ENCODE data around the gene TRANK1.

TRANK1 gene

DNA sequence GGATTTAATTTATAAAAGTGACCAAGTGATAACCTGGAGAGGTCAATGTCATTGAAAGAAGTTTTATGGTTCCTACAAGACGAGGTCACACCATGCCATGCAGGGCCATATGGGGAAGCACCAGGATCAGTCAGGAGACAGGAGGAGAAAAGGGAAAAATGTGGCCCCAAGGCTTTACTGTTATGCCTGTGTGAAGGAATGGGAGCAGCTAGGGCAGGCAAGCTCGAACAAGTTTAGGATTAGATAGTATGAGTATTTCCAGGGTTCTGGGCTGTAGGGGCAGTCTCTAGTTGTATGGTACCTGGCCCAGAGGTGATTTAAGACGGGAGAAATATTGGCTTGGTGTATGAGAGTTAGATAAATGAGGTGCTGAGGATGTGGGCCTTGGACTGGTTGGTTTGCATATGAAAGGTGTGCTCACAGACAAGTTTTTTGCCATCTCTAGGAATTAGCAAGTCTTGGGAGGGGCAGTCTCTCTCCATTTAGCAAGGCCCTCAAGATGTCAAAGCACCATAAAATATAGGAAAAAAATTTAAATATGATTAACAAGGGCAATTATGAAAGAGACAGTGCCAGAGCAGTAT lies 144.2 kb downstream of the TRANK1 start:
- no peak for DNase-seq (ENCODE audit: low read depth)

DNA sequence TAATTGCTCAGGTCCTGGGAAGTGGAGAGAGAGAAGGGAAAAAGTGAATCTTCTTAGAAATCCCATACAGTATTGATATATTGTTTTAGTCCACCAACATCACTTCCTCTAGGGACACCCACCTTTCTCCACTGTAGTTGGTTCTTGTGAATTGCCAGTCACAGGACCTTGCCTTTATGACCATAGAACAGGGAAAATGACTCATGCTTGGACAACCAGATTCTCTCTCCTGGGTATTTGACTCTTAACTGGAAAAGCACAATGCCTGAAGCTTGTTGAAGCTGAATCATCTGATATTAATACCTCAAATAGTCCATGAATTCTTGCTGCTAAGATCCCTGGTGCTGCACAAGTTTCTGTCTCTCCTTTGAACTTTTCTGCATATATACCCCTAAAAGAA lies 148.0 kb downstream of the TRANK1 start:
- DNase-seq (ENCODE audit: low read depth): peak; percentile 24

DNA sequence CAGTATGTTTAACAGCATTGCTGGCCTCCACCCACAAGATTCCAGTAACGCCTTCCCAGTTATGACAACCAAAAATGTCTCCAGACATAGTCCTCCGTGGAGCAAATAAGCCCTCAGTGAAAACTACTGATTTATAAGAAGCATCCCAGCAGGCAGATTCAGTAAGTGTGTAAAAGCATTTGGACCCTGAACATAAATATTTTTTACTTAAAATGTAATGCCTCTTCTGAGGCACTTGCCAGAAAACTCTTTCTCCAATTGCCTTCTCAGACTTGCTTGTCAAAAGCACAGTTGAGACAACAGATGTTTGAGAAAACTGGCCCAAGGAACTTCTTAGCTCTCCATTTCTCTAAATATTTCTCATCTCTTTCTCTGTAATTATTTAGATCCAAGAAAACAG lies 148.7 kb downstream of the TRANK1 start:
- DNase-seq (ENCODE audit: low read depth): no peak

DNA sequence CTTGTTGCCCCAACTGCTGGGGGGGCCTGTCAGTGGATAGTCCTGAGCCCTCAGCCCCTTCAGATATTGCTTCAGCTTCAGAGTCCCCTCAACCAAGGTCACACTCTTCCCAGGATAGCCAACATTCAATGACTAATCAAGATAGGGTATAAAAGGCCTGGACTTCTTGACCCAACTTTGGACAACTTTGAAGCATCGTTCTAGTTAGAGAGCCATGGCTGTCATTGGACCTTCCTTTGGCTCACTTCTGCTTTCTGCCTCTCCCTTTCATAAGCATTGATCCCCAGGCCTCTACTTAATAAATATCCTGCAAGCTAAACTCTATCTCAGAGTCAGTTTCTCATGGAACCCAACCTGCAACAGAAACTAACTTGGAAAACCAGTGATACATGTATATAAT lies 149.2 kb downstream of the TRANK1 start:
- no peak for DNase-seq (ENCODE audit: low read depth)

DNA sequence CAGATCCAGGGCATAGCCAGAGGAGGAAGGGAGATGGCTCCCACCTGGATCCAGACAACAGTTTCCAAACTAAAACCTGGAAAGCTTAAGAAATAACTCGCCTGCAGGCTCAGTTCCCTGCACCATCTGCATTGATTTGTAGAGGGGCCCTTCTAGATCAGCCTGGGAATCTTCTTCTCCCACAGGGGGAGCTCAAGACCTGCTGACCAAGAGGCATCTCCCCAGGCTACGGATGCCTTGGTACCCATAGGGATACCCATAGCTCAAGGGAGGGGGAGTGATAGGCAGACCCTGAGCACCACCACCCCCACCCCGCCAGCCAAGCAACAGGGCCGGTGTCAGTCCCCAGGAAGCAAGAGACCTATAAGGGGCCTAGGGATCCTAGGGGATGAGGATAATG lies 152.5 kb downstream of the TRANK1 start:
- no peak for DNase-seq (ENCODE audit: low read depth)

GRCh38 chr3:36790765-36791164 lies 154.1 kb downstream of the TRANK1 start:
- DNase-seq (ENCODE audit: low read depth): no peak

GRCh38 chr3:36786921-36787890 lies 157.6 kb downstream of the TRANK1 start:
- no peak for DNase-seq (ENCODE audit: low read depth)

DNA sequence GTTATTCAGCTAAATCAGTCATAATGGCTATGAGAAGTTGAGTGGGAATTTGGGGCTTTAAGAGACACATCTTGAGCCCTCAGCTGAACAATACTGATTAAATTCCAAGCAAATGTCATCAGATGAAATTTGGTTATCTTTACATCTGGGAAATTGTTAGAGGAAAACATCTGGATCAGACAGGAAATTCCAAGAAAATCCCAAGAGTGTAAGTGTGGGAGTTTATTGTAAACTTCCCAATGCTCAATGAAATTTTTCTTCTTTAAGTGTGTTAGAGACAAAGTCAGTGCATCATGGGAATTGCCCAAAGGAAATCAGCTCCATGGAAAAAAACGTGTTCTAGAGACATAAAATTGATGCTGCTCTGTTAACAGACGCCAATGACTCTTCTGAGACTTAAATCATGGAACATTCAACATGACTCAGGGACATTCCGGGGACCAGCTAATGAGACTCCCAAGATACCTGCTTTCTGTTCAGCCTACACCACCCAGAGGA lies 160.7 kb downstream of the TRANK1 start:
- DNase-seq (ENCODE audit: low read depth): no peak

GRCh38 chr3:36777424-36778218 lies 167.2 kb downstream of the TRANK1 start:
- no peak for DNase-seq (ENCODE audit: low read depth)
